Right atrium auricular region (tissue), 2 donors: ENCODE data around the gene SPATA3. TPM values are rescaled to one million over a fixed set of nuclear protein-coding genes. Genes with fewer than 3 reads are reported as not detected.

Experiments used
- DNase-seq: peaks from one replicate; pipeline ENCODE4 v3.0.0-alpha.2; 2019; ENCODE audit warnings: low spot score
- H3K27ac ChIP-seq, 2 donors: fragments of 200-600 bp; sonication (generic); 1 replicate in 1 of 2; 2 replicates in 1 of 2; pipeline ENCODE4 v1.5.1; 2016 to 2019
- H3K27me3 ChIP-seq, 2 donors: fragments of 200-600 bp; sonication (generic); one replicate each; pipeline versions ENCODE4 v1.5.1 to v1.6.0; 2017 to 2019
- H3K36me3 ChIP-seq: fragments of 200-600 bp; sonication (generic); one replicate; pipeline ENCODE4 v1.5.1; 2016
- H3K4me1 ChIP-seq, 2 donors: fragments of 200-600 bp; sonication (generic); one replicate each; pipeline versions ENCODE4 v1.5.1 to v1.6.0; 2017 to 2019
- H3K4me3 ChIP-seq, 2 donors: fragments of 200-600 bp; sonication (generic); 1 replicate in 1 of 2; 2 replicates in 1 of 2; pipeline ENCODE4 v1.5.1; 2017 to 2019; ENCODE audit warnings: mild to moderate bottlenecking in 1 of 2, moderate library complexity in 1 of 2
- H3K9me3 ChIP-seq, 2 donors: fragments of 200-600 bp; sonication (generic); one replicate each; pipeline ENCODE4 v1.5.1; 2019
- total RNA-seq, 2 donors: library from RNA; depleted of rRNA; stranded (reverse); fragments of >200 nt; gene quantifications; one replicate each; pipeline ENCODE4 v1.1.0, GENCODE V29; 2016
- TF ChIP-seq, protein P1 (sequence below), 2 donors: fragments of 200-600 bp; sonication (generic); IDR thresholded peaks; one replicate each; pipeline ENCODE4 v1.5.1; 2019; ENCODE audit warnings: antibody characterized with exemption in 2 of 2

The SPATA3 gene
- total RNA-seq, 2 donors from 2014 or later, result not detected

DNA sequence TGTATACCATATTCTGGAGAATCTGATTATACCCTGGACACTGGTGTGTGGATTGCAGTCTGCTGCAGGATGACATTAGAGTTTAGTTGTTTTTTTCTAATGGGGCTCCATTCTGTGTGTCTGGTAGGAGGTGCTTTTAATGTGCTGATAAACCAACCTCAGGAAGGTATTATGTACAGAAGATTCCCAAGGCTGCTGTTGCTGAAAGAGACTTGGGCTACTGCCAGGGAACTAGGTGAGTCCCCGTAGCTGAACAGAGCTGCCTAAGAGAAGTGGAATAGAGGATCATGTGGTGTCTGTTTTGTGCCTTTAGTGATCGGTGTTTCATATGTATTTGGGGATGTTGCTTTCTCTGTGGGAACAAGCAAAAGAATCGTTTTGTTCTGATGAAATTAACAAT lies 16.5 kb downstream of the SPATA3 start:
- TF ChIP-seq, protein P1, sequence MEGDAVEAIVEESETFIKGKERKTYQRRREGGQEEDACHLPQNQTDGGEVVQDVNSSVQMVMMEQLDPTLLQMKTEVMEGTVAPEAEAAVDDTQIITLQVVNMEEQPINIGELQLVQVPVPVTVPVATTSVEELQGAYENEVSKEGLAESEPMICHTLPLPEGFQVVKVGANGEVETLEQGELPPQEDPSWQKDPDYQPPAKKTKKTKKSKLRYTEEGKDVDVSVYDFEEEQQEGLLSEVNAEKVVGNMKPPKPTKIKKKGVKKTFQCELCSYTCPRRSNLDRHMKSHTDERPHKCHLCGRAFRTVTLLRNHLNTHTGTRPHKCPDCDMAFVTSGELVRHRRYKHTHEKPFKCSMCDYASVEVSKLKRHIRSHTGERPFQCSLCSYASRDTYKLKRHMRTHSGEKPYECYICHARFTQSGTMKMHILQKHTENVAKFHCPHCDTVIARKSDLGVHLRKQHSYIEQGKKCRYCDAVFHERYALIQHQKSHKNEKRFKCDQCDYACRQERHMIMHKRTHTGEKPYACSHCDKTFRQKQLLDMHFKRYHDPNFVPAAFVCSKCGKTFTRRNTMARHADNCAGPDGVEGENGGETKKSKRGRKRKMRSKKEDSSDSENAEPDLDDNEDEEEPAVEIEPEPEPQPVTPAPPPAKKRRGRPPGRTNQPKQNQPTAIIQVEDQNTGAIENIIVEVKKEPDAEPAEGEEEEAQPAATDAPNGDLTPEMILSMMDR (IDR thresholded peaks at IDR 0.05), result no peak
- H3K9me3 ChIP-seq, result no peaks in the 10 kb centered on the region
- DNase-seq, result no peak
- H3K27me3 ChIP-seq, result no peaks in the 10 kb centered on the region
- no peaks in the 10 kb centered on the region for H3K4me1 ChIP-seq
- no peaks in the 10 kb centered on the region for H3K36me3 ChIP-seq
- no peak overlapping the region for H3K27ac ChIP-seq
- no peak overlapping the region for H3K4me3 ChIP-seq

DNA sequence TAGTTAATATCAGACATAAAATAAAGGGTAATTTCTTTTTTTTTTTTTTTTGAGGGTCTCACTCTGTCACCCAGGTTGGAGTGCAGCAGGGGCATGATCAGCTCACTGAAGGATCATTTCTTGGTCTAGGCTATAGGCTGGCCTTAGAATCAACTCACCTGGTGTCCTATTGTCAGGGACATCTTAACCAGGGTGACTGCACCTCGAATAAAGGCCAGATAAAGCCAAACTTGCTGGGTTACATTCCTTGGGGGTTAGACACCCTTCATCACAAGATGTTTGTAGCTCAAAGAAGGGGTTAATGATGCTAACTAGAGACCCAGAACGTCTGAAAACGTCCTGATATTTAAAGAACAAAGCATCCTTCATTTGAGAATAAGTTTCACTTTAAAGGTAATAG lies 17.9 kb downstream of the SPATA3 start:
- TF ChIP-seq, protein P1 (IDR thresholded peaks at IDR 0.05), result no peak
- H3K27me3 ChIP-seq, result no peaks in the 10 kb centered on the region
- DNase-seq, result no peak
- no peaks in the 10 kb centered on the region for H3K9me3 ChIP-seq
- no peak overlapping the region for H3K27ac ChIP-seq
- no peaks in the 10 kb centered on the region for H3K4me1 ChIP-seq
- H3K4me3 ChIP-seq, result no peak overlapping the region
- no peaks in the 10 kb centered on the region for H3K36me3 ChIP-seq

DNA sequence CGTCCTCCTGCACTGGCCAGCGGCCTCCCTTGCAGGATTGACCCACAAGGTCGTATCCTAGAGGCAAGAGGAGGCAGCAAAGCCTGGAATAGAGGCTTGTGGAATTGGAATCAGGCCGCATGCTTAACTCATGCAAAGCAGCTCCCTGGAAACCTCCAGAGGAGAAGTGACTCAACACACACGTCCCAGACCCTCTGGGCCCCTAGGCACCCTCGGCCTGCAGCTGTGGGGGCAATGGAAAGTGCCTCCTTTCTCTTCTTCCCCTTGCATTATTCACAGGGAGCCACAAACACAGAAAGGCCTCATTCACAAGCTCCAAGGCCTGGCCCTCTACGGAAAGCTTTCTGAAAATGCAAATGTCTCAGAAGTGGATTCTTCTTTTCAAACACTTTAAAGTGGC lies 19.6 kb downstream of the SPATA3 start:
- Histone ChIP-seq H3K36me3 (no peaks in the 10 kb centered on the region), H3K27ac (no peak overlapping the region), H3K9me3 (no peaks in the 10 kb centered on the region), H3K4me1 (no peaks in the 10 kb centered on the region), H3K4me3 (no peak overlapping the region), H3K27me3 (no peaks in the 10 kb centered on the region)
- TF ChIP-seq, protein P1 (IDR thresholded peaks at IDR 0.05), result no peak
- DNase-seq, result no peak

DNA sequence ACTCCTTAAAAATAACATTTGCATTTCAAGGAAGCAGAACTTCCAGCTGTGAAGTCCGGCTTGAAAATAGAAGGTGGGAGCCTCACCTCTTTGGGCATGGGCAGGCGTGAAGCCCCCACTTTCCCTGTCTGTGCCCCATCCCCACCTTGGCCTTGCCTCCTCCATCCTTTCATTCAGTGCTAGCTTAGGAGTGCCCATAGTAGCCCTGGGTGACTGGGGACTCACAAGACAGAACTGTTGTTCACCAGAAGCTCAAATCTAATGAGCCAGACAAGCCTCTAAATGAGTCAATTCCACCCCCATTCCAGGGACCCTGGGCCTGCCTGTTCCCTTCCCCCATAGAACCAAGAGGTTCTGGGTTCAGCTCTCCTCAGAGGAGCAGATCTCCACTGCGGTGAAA lies 20.0 kb downstream of the SPATA3 start:
- Histone ChIP-seq H3K4me3 (no peak overlapping the region), H3K27me3 (no peaks in the 10 kb centered on the region), H3K4me1 (no peaks in the 10 kb centered on the region), H3K27ac (no peak overlapping the region), H3K9me3 (no peaks in the 10 kb centered on the region), H3K36me3 (no peaks in the 10 kb centered on the region)
- TF ChIP-seq, protein P1 (IDR thresholded peaks at IDR 0.05), result no peak
- DNase-seq, result no peak

DNA sequence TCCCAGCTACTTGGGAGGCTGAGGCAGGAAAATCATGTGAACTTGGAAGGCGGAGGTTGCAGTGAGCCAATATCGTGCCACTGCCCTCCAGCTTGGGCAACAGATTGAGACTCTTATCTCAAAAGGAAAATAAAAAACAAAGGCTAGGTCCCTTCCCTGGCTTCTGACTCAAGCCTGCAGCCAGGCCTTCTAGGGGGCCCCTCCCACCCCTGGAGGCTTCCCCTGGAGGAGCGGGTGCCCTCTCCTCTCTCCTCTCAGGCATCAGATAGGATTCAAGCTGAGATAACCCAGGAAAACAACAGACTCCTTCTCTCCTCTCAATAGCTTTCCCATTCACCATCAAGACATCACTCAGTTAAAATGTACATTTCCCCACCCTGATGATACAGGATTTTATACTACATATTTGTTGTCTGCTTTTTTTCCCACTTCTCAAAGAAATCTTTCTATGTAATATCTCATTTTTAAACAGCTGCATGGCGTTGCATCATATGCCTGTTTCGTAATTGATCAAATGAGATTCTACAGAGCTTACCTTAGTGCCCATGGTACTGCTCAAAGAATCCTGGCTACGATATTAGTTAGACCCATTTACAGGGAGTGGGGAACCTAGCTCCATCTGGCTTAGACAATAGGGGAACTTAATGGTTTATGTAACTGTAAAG lies 20.8 kb downstream of the SPATA3 start:
- Histone ChIP-seq H3K36me3 (no peaks in the 10 kb centered on the region), H3K4me3 (no peak overlapping the region), H3K27me3 (no peaks in the 10 kb centered on the region), H3K4me1 (no peaks in the 10 kb centered on the region), H3K27ac (no peak overlapping the region), H3K9me3 (no peaks in the 10 kb centered on the region)
- DNase-seq, result no peak
- TF ChIP-seq, protein P1 (IDR thresholded peaks at IDR 0.05), result no peak

DNA sequence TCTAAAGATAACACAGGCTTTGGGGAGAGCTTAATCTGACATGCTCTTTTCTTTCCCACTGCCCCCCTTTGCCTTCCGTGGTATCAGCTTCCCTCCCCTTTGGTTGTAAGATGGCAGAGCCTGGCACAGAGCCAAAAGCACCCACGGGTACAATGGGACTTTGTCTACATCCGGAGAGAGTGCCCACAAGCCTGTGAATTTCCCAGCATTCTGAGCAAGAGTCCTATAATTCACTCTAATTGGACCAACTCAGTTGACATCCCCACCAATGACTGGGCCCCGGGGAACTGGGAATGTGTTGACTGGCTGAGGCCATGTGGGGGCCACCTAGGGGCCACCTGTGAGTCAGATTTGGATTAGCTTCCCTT lies 21.3 kb downstream of the SPATA3 start:
- no peaks in the 10 kb centered on the region for H3K4me1 ChIP-seq
- no peak for DNase-seq
- H3K27ac ChIP-seq, result no peak overlapping the region
- H3K36me3 ChIP-seq, result no peaks in the 10 kb centered on the region
- H3K27me3 ChIP-seq, result no peaks in the 10 kb centered on the region
- TF ChIP-seq, protein P1 (IDR thresholded peaks at IDR 0.05), result no peak
- H3K9me3 ChIP-seq, result no peaks in the 10 kb centered on the region
- no peak overlapping the region for H3K4me3 ChIP-seq
